Activated CD4-positive, CD25-positive, alpha-beta regulatory T cell treated with anti-CD3 and anti-CD28 coated beads, Interleukin-2, amount 50 U/mL, for 16 hours (primary cell): Measurements from ENCODE around the gene SYP.
"Not testable (repeated sequence)": the region's sequence is repeated elsewhere in the genome, so short reads cannot be mapped to it uniquely, and the experiment has no call there.

Experiments used
- DNase-seq: peaks from one replicate; pipeline ENCODE4 v3.0.0-alpha.2; 2020; ENCODE audit warnings: low read depth, low spot score

Gene SYP

GRCh38 chrX:49189606-49190005, 10.4 kb downstream of the SYP start:
- no peak for DNase-seq

- no peak for DNase-seq
Observed at GRCh38 chrX:49188468-49189076, 11.4 kb downstream of the SYP start.

GRCh38 chrX:49187526-49187925, 12.5 kb downstream of the SYP start:
- DNase-seq: no peak

- no peak for DNase-seq
Observed at GRCh38 chrX:49187028-49187394, 13.0 kb downstream of the SYP start.

GRCh38 chrX:49186125-49187027, 13.6 kb downstream of the SYP start, which contains the start of gene PRICKLE3:
TSS of gene PRICKLE3 (minus strand) at chrX:49186373. CDS start at chrX:49186297, 76 bp downstream.
- DNase-seq: peak; percentile 53

GRCh38 chrX:49184294-49185281, 15.4 kb downstream of the SYP start:
- DNase-seq: no peak

GRCh38 chrX:49183701-49184281, 16.2 kb downstream of the SYP start:
- no peak for DNase-seq

GRCh38 chrX:49179358-49179757, 20.6 kb downstream of the SYP start:
- DNase-seq: no peak

- DNase-seq: no peak
Observed at GRCh38 chrX:49178537-49178936, 21.5 kb downstream of the SYP start.

GRCh38 chrX:49177873-49178480, 22.0 kb downstream of the SYP start:
- DNase-seq: no peak

GRCh38 chrX:49177338-49177833, 22.6 kb downstream of the SYP start:
- no peak for DNase-seq

- DNase-seq: no peak
Observed at GRCh38 chrX:49176421-49177326, 23.3 kb downstream of the SYP start.

GRCh38 chrX:49175435-49176274, 24.3 kb downstream of the SYP start:
- no peak for DNase-seq

GRCh38 chrX:49174723-49175122, 25.3 kb downstream of the SYP start:
- no peak for DNase-seq

- DNase-seq: not testable (repeated sequence)
Observed at GRCh38 chrX:49173544-49173943, 26.4 kb downstream of the SYP start.

GRCh38 chrX:49172280-49172780, 27.7 kb downstream of the SYP start:
- DNase-seq: peak; percentile 23

GRCh38 chrX:49171752-49172279, 28.2 kb downstream of the SYP start, which contains the start of gene PLP2:
TSS of gene PLP2 (plus strand) at chrX:49171898. CDS start at chrX:49172001, 103 bp downstream.
- DNase-seq: peak; percentile 26

GRCh38 chrX:49167740-49168108, 32.3 kb downstream of the SYP start:
- DNase-seq: no peak
